HL-60/S4 treated with retinoic acid at 250 ng/mL for 4 days and 3 days (cell line): ENCODE data around the gene HCAR3.
"Not testable (repeated sequence)": the region's sequence is repeated elsewhere in the genome, so short reads cannot be mapped to it uniquely, and the experiment has no call there.

Experiments
- in situ Hi-C: fragments of 300-500 bp; cut with MboI; formaldehyde crosslinking; loops from 2 replicates; pipeline ENCODE4 v1.7.0; 2022; ENCODE audit warnings: low sequenced_read_pairs

HCAR3 gene

GRCh38 chr12:122716658-122717057 is at the start of gene HCAR3:
Gene HCAR3 (minus strand): TSS chr12:122716811. CDS start chr12:122716737, 74 bp downstream.
- in situ Hi-C loops = not testable (repeated sequence)

- in situ Hi-C loops = no loop called here
Observed at GRCh38 chr12:122757568-122757967, 41.0 kb upstream of the HCAR3 start.

GRCh38 chr12:122754790-122755189 is 38.2 kb upstream of the HCAR3 start:
- in situ Hi-C loops = no loop called here

- in situ Hi-C loops = no loop called here
Observed at GRCh38 chr12:122753319-122753650, 36.7 kb upstream of the HCAR3 start.

DNA sequence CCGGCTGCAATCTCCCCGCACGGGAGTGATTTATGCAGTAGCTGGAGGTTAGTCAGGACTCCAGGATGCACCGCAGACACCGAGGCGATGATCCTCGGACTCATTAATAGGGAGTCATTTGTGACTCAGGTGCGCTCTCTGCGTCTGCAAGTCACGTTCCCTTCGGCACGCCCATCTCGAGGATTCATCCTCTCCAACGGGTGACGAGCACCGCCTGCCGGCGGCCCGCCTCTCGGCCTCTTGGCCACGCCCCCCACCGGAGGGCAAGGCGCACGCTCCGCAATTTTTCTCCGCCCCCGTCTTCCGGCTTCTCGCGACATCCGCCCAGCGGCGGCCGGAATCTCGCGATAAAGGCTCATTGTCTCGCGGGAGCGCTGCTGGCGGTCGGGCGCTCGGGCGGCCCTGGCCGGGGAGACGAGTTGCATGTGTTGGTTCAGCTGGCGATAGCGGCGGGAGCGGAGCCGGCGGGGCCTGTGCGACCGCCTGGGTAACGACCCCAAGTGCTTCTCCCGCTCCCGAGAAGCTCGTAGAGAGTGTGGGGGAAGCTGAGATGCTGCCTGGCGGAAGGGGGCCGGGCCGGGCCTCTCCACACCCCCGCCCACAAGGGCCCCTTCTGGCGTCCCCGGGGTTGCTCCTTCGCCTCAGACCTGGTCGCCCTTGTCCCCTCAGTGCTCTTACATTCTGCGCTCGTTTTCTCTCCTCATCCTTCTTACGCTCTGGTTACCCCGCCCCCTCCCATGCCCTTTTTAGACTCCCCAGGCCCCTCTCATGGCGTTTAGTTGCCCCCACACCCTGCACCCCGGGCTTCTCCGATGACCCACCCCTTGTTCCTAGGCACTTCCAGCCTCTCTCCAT is 36.1 kb upstream of the HCAR3 start, which contains the start of gene DENR:
Gene DENR, plus strand, starts transcription at position 361 of the 855 bp plus-strand sequence. CDS start 878 bp downstream, outside the sequence.
- in situ Hi-C loops = no loop called here

- in situ Hi-C loops = not testable (repeated sequence)
Observed at GRCh38 chr12:122750781-122751515, 34.3 kb upstream of the HCAR3 start.

DNA sequence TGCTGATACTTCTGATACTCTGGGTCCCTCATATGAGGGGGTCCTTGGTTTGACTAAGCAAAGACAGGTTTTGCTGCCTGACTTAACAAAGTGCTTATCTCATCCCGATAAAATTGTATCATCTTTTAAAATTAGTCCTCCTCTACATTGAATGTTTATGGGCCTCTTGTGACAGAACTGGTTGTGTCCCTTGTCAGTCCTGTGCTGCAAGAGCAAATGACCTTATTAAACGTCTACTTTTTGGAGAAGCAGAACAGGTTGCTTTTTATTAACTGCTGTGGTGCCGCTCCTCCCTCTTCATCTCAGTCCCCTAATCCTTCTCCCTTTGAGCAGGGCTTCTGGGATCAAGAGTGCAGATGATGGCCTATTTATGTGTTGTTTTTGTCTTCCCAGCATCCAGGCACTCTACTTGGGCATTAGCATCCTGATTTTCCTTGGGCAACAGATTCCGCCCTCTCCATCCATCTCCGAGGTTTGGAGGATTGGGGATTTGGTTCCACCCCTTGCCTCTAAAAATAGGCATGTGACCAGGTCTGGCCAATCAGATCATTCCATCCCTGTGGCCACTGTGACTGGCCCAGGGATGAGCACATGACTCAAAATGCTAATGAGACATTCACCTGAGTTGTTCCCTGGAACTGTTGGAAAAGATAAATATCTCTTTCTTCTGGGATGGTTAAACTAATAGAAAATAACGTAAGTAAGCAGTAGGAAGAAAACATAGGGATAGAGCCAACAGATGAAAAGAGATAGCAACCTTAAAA is 33.1 kb upstream of the HCAR3 start:
- in situ Hi-C loops = loop anchor here (10.0 kb wide), 1 partner anchor 105 kb away; no protein-coding TSS in a partner anchor

GRCh38 chr12:122747224-122748135 is 30.9 kb upstream of the HCAR3 start:
- in situ Hi-C loops = loop anchor here (10.0 kb wide), 1 partner anchor 103 kb away; no protein-coding TSS in a partner anchor

DNA sequence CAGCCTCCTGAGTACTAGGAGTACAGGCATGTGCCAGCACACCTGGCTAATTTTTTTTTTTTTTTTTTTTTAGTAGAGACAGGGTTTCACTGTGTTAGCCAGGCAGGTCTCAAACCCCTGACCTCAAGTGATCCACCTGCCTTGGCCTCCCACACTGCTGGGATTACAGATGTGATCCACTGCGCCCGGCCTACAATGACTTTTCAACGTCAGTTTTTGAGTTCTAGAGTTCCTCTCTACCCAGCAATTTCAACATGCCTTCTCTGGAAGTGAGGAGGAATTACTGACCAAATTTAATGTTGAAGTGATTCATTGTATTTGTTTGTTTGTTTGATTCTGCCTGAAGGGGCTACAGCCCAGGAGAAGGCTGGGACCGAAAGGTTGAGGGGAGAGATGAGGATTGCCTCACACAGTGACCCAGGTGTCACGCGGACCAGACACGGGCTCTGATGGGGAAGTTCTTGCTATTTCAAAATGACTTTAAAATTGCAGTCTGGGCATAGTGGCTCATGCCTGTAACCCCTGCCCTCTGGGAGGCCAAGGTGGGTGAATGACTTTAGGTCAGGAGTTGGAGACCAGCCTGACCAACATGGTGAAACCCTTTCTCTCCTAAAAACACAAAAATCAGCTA is 27.4 kb upstream of the HCAR3 start:
- in situ Hi-C loops = loop anchor here (10.0 kb wide), 1 partner anchor 99 kb away; no protein-coding TSS in a partner anchor

GRCh38 chr12:122740351-122740750 is 23.7 kb upstream of the HCAR3 start:
- in situ Hi-C loops = loop anchor here (10.0 kb wide), 1 partner anchor 96 kb away; no protein-coding TSS in a partner anchor

GRCh38 chr12:122738571-122738970 is 22.0 kb upstream of the HCAR3 start:
- in situ Hi-C loops = no loop called here

DNA sequence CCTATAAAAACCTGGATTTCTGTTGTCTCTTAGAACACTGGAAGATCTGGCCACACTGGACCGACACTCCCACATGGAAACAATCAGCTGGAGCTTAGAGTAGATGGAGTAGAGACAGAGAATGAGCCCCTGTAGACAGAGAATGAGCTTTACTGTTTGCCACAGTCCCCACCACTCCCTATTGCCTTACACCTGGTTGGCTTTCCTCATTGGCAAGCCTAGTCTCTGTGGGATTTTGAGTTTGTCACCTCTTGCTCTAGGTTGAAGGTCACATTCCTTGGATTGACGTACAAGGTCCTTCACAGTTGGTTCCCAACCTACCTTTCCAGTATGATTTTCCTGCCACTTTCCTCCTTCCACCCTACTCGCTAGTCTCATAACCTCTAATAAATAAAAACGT is 16.0 kb upstream of the HCAR3 start:
- in situ Hi-C loops = no loop called here

GRCh38 chr12:122732170-122732569 is 15.6 kb upstream of the HCAR3 start:
- in situ Hi-C loops = no loop called here

- in situ Hi-C loops = no loop called here
Observed at GRCh38 chr12:122730215-122731014, 13.8 kb upstream of the HCAR3 start, which contains the start of gene HCAR1. Gene HCAR1 (minus strand): TSS chr12:122730844. CDS start chr12:122730339, 505 bp downstream.

DNA sequence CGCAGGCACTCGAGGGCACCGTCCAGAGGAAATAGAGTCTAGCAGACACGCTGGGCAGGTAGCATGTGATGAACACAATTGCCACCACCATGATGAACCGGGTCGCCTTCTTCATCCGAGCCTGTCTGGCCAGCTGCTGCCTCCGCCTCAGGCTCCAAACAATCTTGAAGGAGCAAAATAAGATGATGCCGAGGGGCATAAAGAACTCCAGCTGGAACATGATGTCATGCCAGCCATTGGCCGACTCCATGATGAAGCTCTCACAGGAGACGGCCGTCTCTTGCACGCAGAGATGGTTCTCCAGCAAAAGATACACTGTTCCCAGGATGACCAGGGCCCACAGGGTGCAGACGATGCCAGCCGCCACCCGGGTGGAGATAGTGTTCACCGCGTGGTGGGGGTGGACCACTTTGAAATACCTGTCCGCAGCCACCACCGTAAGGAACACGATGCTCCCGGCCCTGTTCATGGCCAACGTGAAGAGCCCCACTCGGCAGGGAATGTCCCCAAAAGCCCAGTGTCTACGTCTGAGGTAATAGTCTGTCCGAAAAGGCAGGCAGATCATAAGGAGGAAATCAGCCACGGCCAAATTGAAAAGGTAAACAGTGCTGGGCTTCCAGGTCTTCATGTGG is 13.1 kb upstream of the HCAR3 start:
- in situ Hi-C loops = no loop called here

- in situ Hi-C loops = no loop called here
Observed at GRCh38 chr12:122726080-122726558, 9.5 kb upstream of the HCAR3 start.

- in situ Hi-C loops = no loop called here
Observed at GRCh38 chr12:122725452-122726079, 9.0 kb upstream of the HCAR3 start.
